Thyroid gland (tissue), 4 donors: ENCODE measurements around the gene MEIS1.

Experiments
- POLR2A ChIP-seq, 2 donors: fragments of 450-650 bp; IDR thresholded peaks; one replicate each; pipeline ENCODE4 v1.6.1; 2017; ENCODE audit warnings: antibody characterized with exemption in 2 of 2, mild to moderate bottlenecking in 2 of 2, moderate library complexity in 1 of 2
- TF ChIP-seq, protein P1 (sequence below), 6 experiments: fragments of 200-600 bp in 3 of 6; fragments of 450-650 bp in 3 of 6; sonication (generic) in 3 of 6; IDR thresholded peaks; one replicate each; pipeline ENCODE4 v1.5.1; 2016 to 2019; ENCODE audit warnings: antibody characterized with exemption in 6 of 6, mild to moderate bottlenecking in 2 of 6, inconsistent platforms in 1 of 6, moderate library complexity in 1 of 6

DNA sequence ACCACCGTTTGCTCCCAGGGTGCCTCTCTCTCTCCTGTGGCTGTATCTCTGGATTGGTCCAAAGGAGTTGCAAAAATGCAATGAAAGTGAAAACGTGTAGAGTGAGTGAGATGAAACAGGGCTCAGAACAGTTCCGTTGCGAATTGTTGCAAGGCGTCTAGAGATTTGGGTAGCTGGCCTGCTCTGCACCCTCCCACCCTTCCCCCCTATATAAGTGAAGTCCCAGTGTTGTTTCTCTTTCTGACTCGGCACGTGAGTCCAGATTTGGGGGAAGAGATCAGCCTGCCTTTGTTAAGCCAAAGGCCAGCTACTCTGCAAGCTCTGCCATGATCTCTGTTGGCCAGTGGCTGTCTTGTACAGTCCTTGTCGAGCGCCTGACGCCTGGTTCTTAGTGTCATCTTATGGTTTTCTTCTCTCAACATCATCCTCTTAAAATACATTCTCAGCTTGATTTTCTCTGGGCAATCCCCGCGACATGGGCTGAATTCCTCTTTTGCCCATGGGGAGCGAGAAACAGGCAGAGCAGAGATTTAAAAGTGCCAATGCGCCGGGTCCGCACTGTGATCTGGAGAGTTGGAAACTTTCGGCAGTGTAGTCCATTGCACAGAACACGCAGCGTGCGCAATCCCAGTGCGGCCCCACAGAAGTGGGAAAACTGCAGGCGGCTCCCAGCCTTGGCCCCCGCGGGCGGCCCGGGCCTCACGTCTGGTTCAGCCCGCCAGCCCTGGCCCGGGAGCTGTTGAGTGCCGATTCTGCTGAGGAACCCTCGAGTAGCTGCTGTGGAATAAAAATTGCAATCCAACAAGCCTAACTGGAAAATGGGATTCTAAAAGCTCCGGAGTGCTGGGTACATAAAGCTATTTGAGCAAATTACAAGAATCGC, 9.3 kb downstream of the MEIS1 start:
- TF ChIP-seq, protein P1, sequence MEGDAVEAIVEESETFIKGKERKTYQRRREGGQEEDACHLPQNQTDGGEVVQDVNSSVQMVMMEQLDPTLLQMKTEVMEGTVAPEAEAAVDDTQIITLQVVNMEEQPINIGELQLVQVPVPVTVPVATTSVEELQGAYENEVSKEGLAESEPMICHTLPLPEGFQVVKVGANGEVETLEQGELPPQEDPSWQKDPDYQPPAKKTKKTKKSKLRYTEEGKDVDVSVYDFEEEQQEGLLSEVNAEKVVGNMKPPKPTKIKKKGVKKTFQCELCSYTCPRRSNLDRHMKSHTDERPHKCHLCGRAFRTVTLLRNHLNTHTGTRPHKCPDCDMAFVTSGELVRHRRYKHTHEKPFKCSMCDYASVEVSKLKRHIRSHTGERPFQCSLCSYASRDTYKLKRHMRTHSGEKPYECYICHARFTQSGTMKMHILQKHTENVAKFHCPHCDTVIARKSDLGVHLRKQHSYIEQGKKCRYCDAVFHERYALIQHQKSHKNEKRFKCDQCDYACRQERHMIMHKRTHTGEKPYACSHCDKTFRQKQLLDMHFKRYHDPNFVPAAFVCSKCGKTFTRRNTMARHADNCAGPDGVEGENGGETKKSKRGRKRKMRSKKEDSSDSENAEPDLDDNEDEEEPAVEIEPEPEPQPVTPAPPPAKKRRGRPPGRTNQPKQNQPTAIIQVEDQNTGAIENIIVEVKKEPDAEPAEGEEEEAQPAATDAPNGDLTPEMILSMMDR (IDR thresholded peaks at IDR 0.05), result no peak
- TF ChIP-seq POLR2A (IDR thresholded peaks at IDR 0.05), result no peak
